ENCODE data around the gene DNAAF3.

The DNAAF3 gene

GRCh38 chr19:55178781-55179599, 12.6 kb upstream of the DNAAF3 start:
- DNase-seq (ENCODE audit: extremely low spot score): peak; percentile 95
- ChIA-PET CTCF (no interaction called here), POLR2A (no interaction called here)
- no peak for TF ChIP-seq CTCF (IDR thresholded peaks at IDR 0.05; ENCODE audit: control extremely low read depth, extremely low read depth, low read depth, missing control alignments)

- DNase-seq (ENCODE audit: extremely low spot score): no peak
- TF ChIP-seq CTCF (IDR thresholded peaks at IDR 0.05; ENCODE audit: control extremely low read depth, extremely low read depth, low read depth, missing control alignments): no peak
- CTCF ChIA-PET: interaction anchor here (1.4 to 3.3 kb wide), 2 partner anchors 16 to 242 kb away, joined by 3 to 18 read pairs; no protein-coding TSS in a partner anchor
- POLR2A ChIA-PET: no interaction called here
Measured at GRCh38 chr19:55176076-55176475, 9.7 kb upstream of the DNAAF3 start.

- ChIA-PET POLR2A (no interaction called here), CTCF (interaction anchor here (1.4 to 3.3 kb wide), 2 partner anchors 15 to 243 kb away, joined by 3 to 18 read pairs; no protein-coding TSS in a partner anchor)
- no peak for DNase-seq (ENCODE audit: extremely low spot score)
- no peak for TF ChIP-seq CTCF (IDR thresholded peaks at IDR 0.05; ENCODE audit: control extremely low read depth, extremely low read depth, low read depth, missing control alignments)
Measured at GRCh38 chr19:55175117-55175867, 8.9 kb upstream of the DNAAF3 start.

GRCh38 chr19:55174425-55175116, 8.2 kb upstream of the DNAAF3 start:
- ChIA-PET CTCF (interaction anchor here (1.1 to 3.3 kb wide), 2 partner anchors 14 to 293 kb away, joined by 3 to 18 read pairs; no protein-coding TSS in a partner anchor), POLR2A (no interaction called here)
- no peak for TF ChIP-seq CTCF (IDR thresholded peaks at IDR 0.05; ENCODE audit: control extremely low read depth, extremely low read depth, low read depth, missing control alignments)
- DNase-seq (ENCODE audit: extremely low spot score): no peak

GRCh38 chr19:55173714-55174409, 7.4 kb upstream of the DNAAF3 start:
- DNase-seq (ENCODE audit: extremely low spot score): peak; percentile 51
- POLR2A ChIA-PET: no interaction called here
- CTCF ChIA-PET: interaction anchor here (1.1 to 3.3 kb wide), 2 partner anchors 14 to 294 kb away, joined by 3 to 18 read pairs; no protein-coding TSS in a partner anchor
- no peak for TF ChIP-seq CTCF (IDR thresholded peaks at IDR 0.05; ENCODE audit: control extremely low read depth, extremely low read depth, low read depth, missing control alignments)

Data from GM10248 (cell line).